ENCODE data around the gene FHOD3. TPM values are rescaled to one million over a fixed set of nuclear protein-coding genes. Genes with fewer than 3 reads are reported as not detected.

The FHOD3 gene
- total RNA-seq, 1 donor from 2014 or later: 2.5 TPM

DNA sequence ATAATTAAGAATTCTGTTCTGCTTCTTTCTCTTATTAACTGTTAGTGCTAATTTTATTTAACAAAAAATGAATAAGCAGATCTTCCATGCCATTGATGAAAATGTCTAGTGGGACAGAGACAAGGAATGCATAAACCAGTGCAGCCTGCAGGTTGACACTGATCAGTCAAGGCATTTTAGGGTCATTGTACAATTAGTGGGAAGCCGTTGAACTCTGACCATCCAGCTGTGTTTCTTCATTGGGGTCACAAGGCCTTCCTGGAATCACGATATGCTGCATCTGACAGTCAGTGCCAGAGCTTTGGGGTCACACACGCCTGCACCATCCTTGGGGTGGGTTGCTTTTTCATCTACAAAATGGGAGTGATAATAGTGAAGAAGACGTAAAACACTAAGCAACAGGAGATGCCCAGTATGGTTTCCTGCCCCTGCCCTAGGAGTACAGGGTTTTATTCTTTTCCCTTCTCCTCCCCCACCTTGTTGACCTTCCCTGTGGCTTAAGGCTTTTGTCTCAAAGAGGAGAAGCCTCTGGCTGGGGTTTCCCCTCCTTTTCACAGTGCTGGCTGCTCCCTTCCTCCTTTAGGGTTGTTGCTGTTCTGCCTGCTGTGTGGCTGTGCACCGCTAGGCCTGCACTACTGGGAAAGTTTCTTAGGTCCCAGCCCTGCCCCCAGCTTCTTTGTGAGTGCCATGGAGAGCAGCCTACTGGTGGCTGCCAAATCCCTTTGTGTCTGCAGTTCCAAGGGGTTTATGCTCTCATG, 285.7 kb downstream of the FHOD3 start:
- TF ChIP-seq, protein P1, sequence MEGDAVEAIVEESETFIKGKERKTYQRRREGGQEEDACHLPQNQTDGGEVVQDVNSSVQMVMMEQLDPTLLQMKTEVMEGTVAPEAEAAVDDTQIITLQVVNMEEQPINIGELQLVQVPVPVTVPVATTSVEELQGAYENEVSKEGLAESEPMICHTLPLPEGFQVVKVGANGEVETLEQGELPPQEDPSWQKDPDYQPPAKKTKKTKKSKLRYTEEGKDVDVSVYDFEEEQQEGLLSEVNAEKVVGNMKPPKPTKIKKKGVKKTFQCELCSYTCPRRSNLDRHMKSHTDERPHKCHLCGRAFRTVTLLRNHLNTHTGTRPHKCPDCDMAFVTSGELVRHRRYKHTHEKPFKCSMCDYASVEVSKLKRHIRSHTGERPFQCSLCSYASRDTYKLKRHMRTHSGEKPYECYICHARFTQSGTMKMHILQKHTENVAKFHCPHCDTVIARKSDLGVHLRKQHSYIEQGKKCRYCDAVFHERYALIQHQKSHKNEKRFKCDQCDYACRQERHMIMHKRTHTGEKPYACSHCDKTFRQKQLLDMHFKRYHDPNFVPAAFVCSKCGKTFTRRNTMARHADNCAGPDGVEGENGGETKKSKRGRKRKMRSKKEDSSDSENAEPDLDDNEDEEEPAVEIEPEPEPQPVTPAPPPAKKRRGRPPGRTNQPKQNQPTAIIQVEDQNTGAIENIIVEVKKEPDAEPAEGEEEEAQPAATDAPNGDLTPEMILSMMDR (IDR thresholded peaks at IDR 0.05): no peak
- intact Hi-C loops (cut with DNase I): no loop called here
- ATAC-seq (no peak), DNase-seq (no peak)
- H3K27me3 ChIP-seq (ENCODE audit: low read depth): no peaks in the 10 kb centered on the region
- no peaks in the 10 kb centered on the region for H3K9me3 ChIP-seq
- no peak overlapping the region for H3K4me3 ChIP-seq
- H3K4me1 ChIP-seq: peaks cover 6% of the 10 kb centered on the region
- H3K36me3 ChIP-seq: no peaks in the 10 kb centered on the region
- H3K27ac ChIP-seq: no peak overlapping the region

DNA sequence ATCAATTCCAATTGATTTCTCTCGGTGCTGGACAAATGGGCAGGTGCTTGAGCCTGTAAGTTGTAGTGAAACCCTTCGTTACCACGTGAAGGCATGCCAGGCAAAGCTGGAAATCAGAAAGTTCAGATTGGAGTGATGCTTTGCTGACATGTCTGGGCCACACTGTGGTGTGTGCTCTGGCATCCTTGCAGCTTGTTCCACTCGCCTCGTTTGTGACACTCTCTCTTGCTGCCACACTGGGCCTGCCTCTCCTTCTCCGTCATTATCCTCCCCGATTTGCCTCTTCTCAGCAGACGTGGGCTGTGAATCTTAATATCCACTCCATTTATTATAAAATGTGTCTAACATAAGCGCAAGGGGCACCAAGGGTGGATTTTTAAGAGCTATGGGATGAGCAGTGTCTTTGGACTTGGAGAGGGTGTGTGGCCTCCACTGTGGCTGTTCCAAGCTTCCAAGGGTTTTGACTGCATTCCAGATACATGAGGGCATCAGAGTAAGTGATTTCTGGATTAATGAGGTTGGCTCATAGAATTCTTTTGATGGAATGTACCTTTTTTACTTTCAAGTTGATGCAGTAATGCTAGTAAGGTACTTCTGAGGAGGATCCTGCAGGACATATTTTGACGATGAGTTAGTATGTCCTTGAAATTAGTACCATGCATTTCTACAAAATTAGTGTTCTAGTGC, 292.5 kb downstream of the FHOD3 start:
- H3K4me1 ChIP-seq: no peaks in the 10 kb centered on the region
- H3K9me3 ChIP-seq: no peaks in the 10 kb centered on the region
- TF ChIP-seq, protein P1 (IDR thresholded peaks at IDR 0.05): no peak
- no peak overlapping the region for H3K4me3 ChIP-seq
- DNase-seq (no peak), ATAC-seq (no peak)
- H3K27me3 ChIP-seq (ENCODE audit: low read depth): no peaks in the 10 kb centered on the region
- intact Hi-C loops (cut with DNase I): no loop called here
- H3K27ac ChIP-seq: no peak overlapping the region
- H3K36me3 ChIP-seq: no peaks in the 10 kb centered on the region

DNA sequence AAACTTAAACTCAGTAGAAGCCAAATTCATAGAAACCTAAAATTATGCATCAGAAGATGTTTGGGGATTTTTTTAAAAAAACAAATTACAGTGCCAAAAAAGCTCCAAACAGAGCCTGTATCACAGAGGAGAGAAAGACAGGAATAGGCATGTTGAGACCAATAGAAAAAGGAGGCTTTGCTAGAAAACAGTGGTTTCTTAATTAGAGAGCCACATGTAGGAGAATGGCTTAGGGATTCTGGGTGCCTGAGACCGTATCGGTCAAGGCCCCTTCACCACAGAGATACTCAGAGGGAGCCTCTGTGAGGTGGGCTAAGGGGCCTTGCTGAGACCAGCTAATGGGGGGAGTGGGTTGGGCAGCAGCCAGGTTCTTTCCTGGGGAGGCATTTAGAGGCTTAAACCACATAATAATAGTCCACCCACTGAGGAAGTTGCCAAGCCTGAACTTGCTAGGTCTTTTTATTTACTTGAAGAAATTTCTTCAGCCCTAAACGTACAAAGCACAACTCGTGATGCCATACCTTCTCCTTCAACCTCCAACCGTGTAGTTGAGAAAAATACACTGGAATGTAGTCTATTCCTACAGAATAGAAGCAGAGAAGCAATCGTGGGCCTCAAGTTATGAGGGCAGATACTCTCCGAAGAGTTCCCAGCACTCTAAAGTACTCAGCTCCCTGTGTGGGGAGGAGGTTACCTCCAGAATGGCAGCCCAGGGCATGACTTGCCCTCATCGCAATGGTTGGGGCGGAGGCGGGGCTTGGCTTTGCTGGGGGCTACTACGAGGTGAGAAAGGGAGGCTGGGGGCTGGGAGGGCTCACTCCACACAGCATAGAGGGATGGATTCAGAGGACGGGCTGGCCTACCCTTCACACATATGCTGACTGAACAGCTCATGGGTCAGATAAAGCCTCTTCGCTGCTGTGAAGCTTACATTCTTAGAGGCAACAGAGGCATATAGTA, 293.4 kb downstream of the FHOD3 start:
- Histone ChIP-seq H3K36me3 (no peaks in the 10 kb centered on the region), H3K4me1 (no peaks in the 10 kb centered on the region), H3K9me3 (no peaks in the 10 kb centered on the region), H3K27me3 (ENCODE audit: low read depth) (no peaks in the 10 kb centered on the region), H3K4me3 (no peak overlapping the region), H3K27ac (no peak overlapping the region)
- ATAC-seq (no peak), DNase-seq (no peak)
- TF ChIP-seq, protein P1 (IDR thresholded peaks at IDR 0.05): no peak
- intact Hi-C loops (cut with DNase I): no loop called here

DNA sequence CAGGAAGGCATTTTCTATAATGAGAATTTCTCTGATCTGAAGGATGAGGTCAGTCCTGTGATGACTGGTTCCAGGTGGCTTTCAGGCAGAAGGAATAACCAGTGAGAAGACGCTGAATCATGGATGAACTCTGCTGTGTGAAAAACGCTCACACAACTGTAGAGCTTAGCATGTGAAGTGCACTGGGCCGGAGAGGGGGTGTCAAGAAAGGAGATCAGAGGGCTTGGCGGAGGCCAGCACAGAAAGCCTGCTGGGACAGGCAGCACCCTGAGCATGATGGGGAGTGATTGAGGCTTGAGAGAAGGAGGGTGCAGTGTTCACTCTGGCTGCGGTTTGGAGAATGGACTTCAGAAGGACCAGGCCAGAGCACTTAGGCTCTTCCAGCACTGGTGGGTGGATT, 294.8 kb downstream of the FHOD3 start:
- no peaks in the 10 kb centered on the region for H3K36me3 ChIP-seq
- H3K4me1 ChIP-seq: no peaks in the 10 kb centered on the region
- TF ChIP-seq, protein P1 (IDR thresholded peaks at IDR 0.05): no peak
- no peak overlapping the region for H3K27ac ChIP-seq
- no peak overlapping the region for H3K4me3 ChIP-seq
- no peak for DNase-seq
- no peak for ATAC-seq
- intact Hi-C loops (cut with DNase I): no loop called here
- H3K27me3 ChIP-seq (ENCODE audit: low read depth): no peaks in the 10 kb centered on the region
- no peaks in the 10 kb centered on the region for H3K9me3 ChIP-seq

DNA sequence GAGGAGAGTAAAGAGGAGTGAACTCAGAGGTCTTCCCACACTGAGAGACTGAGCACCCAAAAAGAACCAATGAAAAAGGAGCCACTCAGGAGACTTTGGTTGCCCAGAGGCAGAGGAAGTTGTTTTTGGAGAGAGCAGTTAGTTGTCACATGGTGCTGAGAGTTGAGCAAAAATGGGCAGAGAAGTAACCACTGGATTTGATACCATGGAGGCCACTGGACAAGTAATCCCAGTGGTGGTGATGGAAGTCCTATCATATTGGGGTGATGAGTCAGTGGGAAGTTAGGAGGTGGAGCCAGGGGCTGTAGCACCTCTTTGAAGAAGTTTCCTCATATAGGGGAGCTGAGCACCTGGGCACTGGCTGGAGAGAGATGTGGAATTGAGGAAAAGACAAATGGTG, 295.5 kb downstream of the FHOD3 start:
- H3K4me3 ChIP-seq: no peak overlapping the region
- no peaks in the 10 kb centered on the region for H3K4me1 ChIP-seq
- no peaks in the 10 kb centered on the region for H3K36me3 ChIP-seq
- no peak for DNase-seq
- intact Hi-C loops (cut with DNase I): no loop called here
- no peaks in the 10 kb centered on the region for H3K27me3 ChIP-seq (ENCODE audit: low read depth)
- TF ChIP-seq, protein P1 (IDR thresholded peaks at IDR 0.05): no peak
- H3K9me3 ChIP-seq: no peaks in the 10 kb centered on the region
- no peak overlapping the region for H3K27ac ChIP-seq
- ATAC-seq: no peak

All from lower lobe of right lung (tissue), 2 donors.